Activated naive CD4-positive, alpha-beta T cell (primary cell): ENCODE results near the gene DBF4.
"Not testable (repeated sequence)": the region's sequence is repeated elsewhere in the genome, so short reads cannot be mapped to it uniquely, and the experiment has no call there.

Experiments
- DNase-seq, 4 experiments: peaks; one replicate each; lab custom pipeline; 2025; lab: John Stamatoyannopoulos, UW

Gene DBF4

DNA sequence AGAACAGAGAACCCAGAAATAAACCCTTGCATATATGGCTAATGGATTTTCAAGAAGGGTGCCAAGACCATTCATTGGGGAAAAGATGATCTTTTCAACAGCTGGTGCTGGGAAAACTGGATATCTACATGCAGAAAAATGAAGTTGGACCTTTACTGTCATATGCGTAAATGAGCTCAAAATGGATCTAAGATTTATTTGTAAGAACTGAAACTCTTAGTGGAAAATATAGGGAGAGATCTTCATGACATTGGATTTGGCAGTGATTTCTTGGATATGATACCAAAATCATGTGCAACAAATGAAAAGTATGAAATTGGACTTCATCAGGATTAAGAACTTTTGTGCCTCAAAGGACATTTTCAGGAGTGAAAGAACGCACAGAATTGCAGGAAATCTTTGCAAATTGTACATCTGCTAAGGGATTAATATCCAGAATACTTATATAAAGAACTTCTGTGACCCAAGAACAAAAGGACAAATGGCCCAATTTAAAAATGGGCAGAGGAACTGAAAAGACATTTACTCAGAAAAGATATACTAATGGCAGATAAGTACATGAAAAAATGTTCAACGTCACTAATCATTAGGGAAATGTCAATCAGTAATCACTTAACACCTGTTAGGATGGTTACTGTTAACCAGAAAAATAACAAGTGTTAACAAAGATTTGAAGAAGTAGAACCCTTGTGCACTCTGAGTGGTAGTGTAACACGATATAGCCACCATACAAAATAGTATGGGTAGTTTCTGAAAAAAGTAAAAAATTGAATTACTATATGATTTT lies 6.1 kb downstream of the DBF4 start:
- no peak for DNase-seq

DNA sequence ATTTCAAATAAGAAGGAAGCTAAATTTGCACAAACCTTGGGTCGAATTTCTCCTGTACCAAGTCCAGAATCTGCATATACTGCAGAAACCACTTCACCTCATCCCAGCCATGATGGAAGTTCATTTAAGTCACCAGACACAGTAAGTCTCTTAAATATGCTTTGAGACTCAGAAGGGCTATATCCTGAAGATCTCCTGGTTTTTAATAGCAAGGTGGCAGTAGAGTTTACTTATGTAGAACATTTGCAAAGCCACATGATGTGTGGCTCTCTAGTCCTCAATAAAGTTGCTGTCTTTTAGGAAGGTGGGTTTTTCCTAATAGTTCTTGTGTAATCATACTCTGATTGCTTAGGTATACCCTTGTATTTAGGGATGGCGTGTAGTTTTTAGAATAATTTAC lies 8.7 kb downstream of the DBF4 start:
- DNase-seq = no peak

- DNase-seq = no peak
These were observed 10.6 kb downstream of the DBF4 start for GRCh38 chr7:87886875-87887274.

- DNase-seq = no peak
These were observed 19.1 kb downstream of the DBF4 start for GRCh38 chr7:87895363-87895762.

GRCh38 chr7:87899255-87899654 lies 23.0 kb downstream of the DBF4 start:
- no peak for DNase-seq

- DNase-seq = not testable (repeated sequence)
These were observed 31.0 kb downstream of the DBF4 start for GRCh38 chr7:87907136-87907906.

- not testable (repeated sequence) for DNase-seq
These were observed 32.5 kb downstream of the DBF4 start for GRCh38 chr7:87908814-87909213.

GRCh38 chr7:87912121-87912520 lies 35.8 kb downstream of the DBF4 start:
- no peak for DNase-seq

GRCh38 chr7:87918740-87919139 lies 42.4 kb downstream of the DBF4 start:
- no peak for DNase-seq

DNA sequence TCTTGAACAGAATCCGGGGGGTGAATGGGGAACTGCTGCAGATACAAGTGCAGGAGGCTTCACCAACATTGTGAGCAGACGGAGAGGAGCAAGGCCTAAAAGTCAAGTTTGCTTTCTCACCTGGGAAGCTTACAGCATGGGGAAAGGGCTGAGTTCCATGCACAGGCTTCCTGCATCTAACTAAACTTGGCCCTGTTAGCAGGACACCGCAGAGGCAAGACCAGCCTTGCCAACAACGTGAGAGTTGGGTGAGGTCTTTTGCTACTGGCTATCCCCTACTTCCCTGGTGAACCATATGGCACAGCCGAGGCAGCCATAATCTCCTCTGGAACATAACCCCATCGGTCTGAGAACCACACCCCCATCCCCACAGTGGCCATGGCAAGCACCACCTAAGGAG lies 43.6 kb downstream of the DBF4 start:
- DNase-seq = no peak

- DNase-seq = no peak
These were observed 44.3 kb downstream of the DBF4 start for GRCh38 chr7:87920578-87920977.

DNA sequence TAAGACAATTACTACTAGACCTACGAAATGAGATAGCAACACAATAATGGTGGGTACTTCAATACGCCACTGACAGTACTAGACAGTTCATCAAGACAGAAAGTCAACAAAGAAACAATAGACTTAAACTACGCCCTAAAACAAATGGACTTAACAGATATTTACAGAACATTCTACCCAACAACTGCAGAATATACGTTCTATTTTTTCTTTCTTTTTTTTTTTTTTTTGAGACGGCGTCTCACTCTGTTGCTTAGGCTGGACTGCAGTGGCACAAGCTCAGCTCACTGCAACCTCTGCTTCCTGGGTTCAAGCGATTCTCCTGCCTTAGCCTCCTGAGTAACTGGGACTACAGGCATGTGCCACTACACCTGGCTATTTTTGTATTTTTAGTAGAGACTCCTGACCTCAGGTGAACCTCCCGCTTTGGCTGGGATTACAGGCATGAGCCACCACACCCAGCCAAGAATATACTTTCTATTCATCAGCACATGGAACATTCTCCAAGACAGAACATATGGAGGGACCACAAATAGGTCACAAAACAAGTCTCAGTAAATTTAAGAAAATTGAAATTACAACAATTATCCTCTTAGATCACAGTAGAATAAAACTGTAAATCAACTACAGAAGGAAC lies 46.6 kb downstream of the DBF4 start:
- DNase-seq = not testable (repeated sequence)

- DNase-seq = no peak
These were observed 50.5 kb downstream of the DBF4 start for GRCh38 chr7:87926581-87927461.

- DNase-seq = no peak
These were observed 57.3 kb downstream of the DBF4 start for GRCh38 chr7:87933605-87933952.

DNA sequence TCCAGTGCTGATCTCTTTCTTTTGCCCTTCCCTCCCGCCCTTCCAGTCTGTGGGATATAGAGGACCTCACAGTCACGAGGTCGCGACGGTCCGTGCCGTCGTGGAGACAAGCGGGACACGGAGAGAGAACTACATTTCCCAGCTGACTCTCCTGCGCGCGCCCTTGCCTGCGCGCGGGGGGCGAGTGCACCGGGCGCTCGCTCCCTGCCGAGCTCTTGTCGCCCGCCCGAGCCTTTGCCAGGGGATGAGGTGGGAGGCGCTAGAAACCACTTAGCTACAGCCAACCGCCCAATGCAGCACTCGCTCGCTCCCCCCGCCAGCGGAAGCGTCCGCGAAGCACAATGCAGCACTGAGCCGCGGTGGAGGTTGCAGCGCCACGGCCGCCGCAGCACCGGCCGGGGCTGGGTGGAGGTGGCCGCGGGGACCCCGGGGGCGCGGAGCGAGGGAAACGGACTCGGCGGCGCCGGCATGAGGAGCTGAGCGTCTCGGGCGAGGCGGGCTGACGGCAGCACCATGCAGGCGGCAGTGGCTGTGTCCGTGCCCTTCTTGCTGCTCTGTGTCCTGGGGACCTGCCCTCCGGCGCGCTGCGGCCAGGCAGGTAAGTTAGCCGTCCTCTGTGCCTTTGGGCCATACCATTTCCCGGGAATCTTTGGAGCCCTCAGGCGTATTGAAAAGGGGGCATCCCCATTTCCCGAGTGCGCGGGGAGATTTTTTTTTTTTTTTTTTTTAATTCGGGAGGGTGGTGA lies 57.8 kb downstream of the DBF4 start, which contains the start of gene ADAM22:
TSS of gene ADAM22 (plus strand) at position 299 of the 746 bp plus-strand sequence. CDS start at position 514, 215 bp downstream.
- peak in 3 of 4 experiments; percentile 28 to 67 (median 54) for DNase-seq

GRCh38 chr7:87934699-87935383 lies 58.5 kb downstream of the DBF4 start:
- no peak for DNase-seq

GRCh38 chr7:87935384-87935706 lies 59.1 kb downstream of the DBF4 start:
- DNase-seq = no peak

- DNase-seq = no peak
These were observed 64.8 kb downstream of the DBF4 start for GRCh38 chr7:87941138-87941537.

- DNase-seq = no peak
These were observed 68.3 kb downstream of the DBF4 start for GRCh38 chr7:87944547-87944946.

DNA sequence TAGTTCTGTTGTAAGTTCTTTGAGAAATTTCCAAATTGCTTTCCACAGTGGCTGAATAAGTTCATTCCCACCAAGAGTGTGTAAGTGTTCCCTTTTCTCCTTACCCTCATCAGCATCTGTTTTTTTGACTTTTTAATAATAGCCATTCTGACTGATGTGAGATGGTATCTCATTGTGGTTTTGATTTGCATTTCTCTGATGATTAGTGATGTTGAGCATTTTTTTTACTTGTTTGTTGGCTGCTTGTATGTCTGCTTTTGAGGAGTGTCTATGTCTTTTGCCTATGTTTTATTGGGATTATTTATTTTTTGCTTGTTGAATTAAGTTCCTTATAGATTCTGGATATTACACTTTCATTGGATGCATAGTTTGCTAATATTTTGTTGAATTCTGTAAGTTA lies 69.6 kb downstream of the DBF4 start:
- DNase-seq = not testable (repeated sequence)

DNA sequence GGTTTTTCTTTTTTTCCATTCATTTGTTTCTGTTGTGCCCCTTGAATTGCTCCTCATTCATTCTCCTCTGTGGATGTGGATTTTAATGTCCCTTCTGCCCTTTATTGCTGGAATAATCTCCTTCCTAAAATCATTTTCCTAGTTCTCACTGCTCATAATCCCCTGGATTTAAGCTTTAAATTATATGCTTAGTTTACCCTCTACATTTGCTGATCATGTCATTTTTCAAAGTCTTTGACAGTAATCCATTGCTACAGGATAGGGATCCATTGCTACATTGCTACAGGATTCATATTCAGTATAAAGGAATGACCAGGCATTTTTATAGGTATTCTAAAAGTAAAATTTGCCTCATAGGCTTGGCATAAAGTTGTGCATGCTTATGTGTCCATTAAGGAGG lies 72.1 kb downstream of the DBF4 start:
- DNase-seq = no peak
